Left lobe of liver (tissue), 2 donors: Measurements from ENCODE around the gene SH3TC1. TPM values are rescaled to one million over a fixed set of nuclear protein-coding genes. Genes with fewer than 3 reads are reported as not detected.

Source experiments
- ATAC-seq: fragments of 200-7000 bp; cut with Tn5 transposase; one replicate; pipeline ENCODE4 v1.9.1; 2020; ENCODE audit warnings: mild to moderate bottlenecking, moderate library complexity
- DNase-seq: peaks from one replicate; pipeline ENCODE4 v3.0.0-alpha.2; 2020; ENCODE audit warnings: low spot score
- total RNA-seq: library from RNA; stranded (reverse); gene quantifications from one replicate; pipeline ENCODE4 v1.2.1, GENCODE V29; 2021
- donor health status: DM: no; HTN: no; CAD: no; lungs with moderate emphysema.
- donor health status: DM: no; HTN: yes; CAD: no.

SH3TC1 gene
- total RNA-seq, 1 donor from 2014 or later = 33.3 TPM

- DNase-seq = no peak
Measured at GRCh38 chr4:8163436-8164193, 35.5 kb upstream of the SH3TC1 start.

GRCh38 chr4:8164194-8164565 is 34.9 kb upstream of the SH3TC1 start:
- DNase-seq = no peak

More at GRCh38 chr4:8163436-8164193, 35.5 kb upstream of the SH3TC1 start:
- no peak for ATAC-seq

GRCh38 chr4:8164687-8165086 is 34.4 kb upstream of the SH3TC1 start:
- ATAC-seq (no peak), DNase-seq (no peak)

More at GRCh38 chr4:8164194-8164565, 34.9 kb upstream of the SH3TC1 start:
- ATAC-seq = no peak

- DNase-seq (no peak), ATAC-seq (no peak)
Measured at GRCh38 chr4:8165374-8165896, 33.7 kb upstream of the SH3TC1 start.

- ATAC-seq = peak; percentile 11
- DNase-seq = no peak
Measured at GRCh38 chr4:8167291-8167690, 31.8 kb upstream of the SH3TC1 start.

- ATAC-seq (peak; percentile 68), DNase-seq (no peak)
Measured at GRCh38 chr4:8167815-8168214, 31.3 kb upstream of the SH3TC1 start.

DNA sequence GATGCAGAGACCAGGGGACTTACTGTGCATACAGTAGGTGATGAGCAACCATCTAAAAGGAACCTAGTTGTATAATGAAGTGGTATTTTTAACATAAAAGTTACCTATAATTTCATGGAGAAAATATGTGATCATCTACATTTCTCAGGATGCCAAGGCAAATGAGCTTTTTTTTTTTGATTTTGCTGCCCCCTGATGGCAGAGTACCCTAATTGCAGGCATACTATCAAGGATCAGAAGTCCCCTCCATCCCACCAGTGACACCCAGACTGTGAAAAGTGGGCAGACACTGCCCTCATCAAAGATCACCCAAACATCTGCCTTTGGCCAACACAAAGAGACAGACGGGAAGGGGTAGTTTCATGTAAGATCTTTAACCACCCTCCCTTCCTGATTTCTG is 30.9 kb upstream of the SH3TC1 start:
- DNase-seq (no peak), ATAC-seq (no peak)

- DNase-seq = no peak
- peak; percentile 15 for ATAC-seq
Measured at GRCh38 chr4:8168832-8169598, 30.1 kb upstream of the SH3TC1 start.

- DNase-seq = no peak
- ATAC-seq = no peak
Measured at GRCh38 chr4:8169763-8170162, 29.3 kb upstream of the SH3TC1 start.

DNA sequence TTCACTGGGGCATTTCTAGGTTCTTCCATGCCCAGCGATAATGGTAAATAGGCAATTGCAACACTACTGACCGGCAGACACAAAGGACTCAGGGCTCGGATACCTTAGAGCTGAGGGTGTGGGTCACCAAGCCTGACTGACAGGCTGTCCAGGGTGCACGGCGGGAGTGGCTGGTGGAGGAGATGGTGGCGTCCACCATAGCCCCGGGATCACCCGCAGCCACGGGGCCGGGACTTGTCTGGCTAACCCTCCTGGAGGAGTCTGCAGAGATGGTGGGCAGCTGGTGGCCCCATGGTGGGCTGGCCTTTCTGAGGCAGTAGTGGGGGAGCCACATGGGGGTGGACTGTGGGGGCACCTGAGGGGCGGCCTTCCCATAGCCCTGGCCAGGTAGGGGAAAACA is 28.7 kb upstream of the SH3TC1 start:
- ATAC-seq = no peak
- DNase-seq = no peak

DNA sequence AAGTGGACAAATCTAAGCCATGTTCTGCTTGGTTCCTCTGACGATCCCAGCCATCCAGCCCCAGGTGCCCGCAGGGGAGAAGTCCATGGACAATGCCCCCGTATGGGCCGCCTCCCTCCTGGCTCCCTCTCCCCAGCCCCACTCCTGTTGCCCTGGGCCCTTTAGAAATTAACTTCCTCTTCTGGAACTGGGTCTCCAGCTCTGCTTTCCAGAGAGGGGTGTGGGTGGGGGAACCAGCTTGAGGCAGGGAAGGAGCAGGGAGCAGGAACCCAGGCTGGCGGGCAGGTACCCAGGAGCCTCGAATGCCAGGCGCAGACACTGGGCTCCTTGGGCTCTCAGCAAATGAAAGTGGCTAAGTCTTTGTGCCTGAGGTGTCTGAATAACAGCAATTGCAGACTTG is 27.8 kb upstream of the SH3TC1 start:
- ATAC-seq (no peak), DNase-seq (no peak)

- ATAC-seq (no peak), DNase-seq (no peak)
Measured at GRCh38 chr4:8171984-8172924, 26.8 kb upstream of the SH3TC1 start.

DNA sequence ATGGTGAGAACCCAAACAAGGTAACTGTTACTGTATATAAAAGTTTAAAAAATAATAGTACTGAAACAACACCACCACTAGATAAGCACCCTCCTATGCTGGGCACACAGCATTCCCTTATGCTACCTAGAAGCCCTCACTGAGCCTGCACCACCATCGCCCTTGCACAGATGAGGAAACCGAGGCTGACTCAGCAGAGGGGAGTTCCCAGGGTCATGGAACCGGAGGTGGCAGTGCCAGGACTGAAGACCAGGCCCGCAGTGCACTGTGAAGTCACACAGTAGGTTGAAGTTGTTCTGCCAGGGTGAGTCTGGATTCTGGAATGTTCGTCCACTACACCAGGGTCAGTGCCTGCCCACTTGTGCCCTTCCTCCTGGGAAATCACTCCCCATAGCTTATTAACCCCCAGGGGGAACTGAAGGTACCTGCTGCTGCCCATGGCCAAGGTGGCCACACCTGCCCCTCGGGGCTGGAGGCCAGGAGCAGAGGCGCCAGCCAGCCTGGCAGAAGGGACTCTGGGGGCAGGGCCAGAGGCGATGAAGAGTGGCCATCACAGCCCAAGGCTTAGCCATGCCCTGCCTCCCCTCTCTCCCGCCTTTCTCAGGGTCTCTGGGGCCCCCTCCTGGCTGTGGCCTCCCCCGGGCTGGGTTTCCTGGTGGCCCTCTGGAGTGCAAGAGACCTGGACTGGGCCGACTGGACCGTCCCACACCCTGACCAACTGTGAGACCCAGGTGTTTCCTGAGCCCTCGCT is 25.4 kb upstream of the SH3TC1 start:
- DNase-seq = no peak
- ATAC-seq = no peak

DNA sequence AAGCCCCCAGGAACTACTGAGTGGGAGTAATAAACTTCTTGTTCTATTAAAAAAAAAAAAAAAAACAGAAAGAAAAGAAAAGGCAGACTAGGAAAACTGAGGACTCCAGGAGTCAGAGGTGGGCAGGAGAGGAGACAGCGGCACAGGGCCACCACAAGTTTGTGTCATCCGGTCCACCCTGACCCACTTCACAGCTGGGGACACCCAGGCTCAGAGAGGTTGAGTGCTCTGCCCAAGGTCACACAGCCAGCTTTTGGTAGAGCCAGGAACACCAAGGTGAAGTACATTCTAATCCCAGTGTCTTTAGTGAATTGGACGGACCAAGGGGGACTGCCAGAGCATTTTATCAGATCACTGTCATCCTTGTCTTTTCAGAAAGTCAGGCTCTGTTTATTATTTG is 24.1 kb upstream of the SH3TC1 start:
- ATAC-seq (no peak), DNase-seq (no peak)

DNA sequence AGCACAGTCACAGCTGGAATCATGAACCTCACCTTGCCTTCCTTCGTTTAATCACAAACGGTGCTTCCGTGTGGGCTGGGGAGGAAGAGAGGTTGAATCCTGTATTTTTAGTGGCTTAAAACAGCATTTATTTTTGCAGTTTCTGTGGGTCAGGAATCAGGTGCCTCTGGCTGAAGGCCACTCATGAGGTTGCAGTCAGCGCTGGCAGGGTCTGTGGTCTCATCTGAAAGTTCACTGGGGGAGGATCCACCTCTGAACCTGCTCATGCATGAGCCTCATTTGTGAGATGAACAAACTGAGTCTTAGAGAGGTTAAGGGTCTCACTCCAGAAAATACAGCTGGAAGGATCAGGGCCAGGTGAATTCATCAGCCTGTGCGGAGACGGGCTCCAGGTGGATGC is 23.4 kb upstream of the SH3TC1 start:
- no peak for DNase-seq
- ATAC-seq = no peak

- ATAC-seq = peak; percentile 93
- DNase-seq = no peak
Measured at GRCh38 chr4:8176547-8177399, 22.3 kb upstream of the SH3TC1 start.

DNA sequence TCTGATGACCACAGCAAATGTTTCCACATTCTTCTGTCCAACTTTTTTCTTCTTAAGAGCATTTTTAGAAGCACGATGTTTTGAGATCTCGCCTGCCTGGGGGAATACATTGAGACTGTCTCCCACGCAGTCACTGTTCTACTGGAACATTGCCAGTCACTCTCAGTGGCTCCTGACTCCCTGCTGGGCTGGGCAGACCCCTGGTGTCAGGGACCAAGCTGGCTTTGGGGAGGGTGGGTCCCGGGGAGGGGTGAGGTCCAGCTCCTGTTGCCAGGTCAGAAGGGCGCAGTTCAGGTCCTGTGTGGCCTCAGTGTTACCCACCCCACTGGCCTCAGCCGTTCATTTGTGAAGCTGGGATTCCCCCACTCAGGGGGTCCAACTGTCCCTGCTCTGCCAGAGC is 21.5 kb upstream of the SH3TC1 start:
- DNase-seq = no peak
- ATAC-seq = no peak

DNA sequence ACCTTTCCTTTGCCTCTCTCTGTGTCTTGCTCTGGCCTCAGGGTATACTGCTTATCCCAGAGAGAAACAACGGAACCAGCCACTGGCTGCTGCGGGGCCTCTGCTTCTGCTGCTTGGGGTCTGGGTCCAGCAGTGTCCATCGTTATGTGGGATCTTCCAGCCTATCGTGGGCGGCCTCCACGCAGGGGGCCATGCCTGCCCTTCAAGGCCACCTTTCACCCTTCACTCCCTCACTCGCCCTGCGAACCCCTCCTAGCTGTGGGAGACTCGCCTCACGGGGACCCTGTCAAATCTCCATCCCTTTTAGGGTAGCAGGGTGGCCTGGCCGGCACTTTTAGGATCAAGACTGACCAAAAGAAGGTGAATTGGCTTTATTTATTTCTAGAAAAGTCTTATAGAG is 21.1 kb upstream of the SH3TC1 start:
- DNase-seq = no peak
- no peak for ATAC-seq

DNA sequence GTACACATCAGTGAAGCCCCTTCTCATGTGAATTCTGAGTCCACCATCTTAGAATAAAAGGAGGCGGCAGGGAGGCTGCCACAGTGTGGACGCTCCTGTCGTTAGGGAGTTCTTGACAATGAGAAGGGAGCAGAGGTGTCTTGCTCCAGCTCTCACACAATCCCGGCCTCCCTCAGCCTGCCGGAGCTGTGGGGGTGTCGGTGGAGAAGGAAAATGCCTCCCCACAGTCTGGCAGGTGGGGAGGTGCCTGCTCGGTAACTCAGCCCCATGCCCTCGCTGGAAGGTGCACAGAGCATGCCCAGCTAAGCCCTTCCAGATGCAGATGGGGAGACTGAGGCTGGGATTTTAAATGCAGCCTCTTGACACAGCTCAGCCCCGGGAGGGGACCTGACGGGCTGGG is 20.0 kb upstream of the SH3TC1 start:
- no peak for ATAC-seq
- DNase-seq = no peak
